ENCODE data around the gene WWOX.

GRCh38 chr16:78838276-78838675, 738.8 kb downstream of the WWOX start:
- TF ChIP-seq CTCF (IDR thresholded peaks at IDR 0.05; ENCODE audit: extremely low read depth in 1 of 2, insufficient read depth in 1 of 2, low read depth in 1 of 2, low read length in 2 of 2) (no peak), POLR2A (IDR thresholded peaks at IDR 0.05; ENCODE audit: low read depth, low read length) (no peak), EZH2 (IDR thresholded peaks at IDR 0.05; ENCODE audit: borderline replicate concordance, low read depth, low read length, severe bottlenecking) (no peak)
